DMS53 treated with DMSO at 0.1 percent for 48 hours (cell line): ENCODE measurements around the gene OXTR.

Experiments
- DNase-seq: peaks from one replicate; lab custom pipeline; 2025; ENCODE audit not compliant: unreplicated experiment; lab: John Stamatoyannopoulos, UW

OXTR gene

GRCh38 chr3:8769088-8769822 is at the start of gene OXTR:
Gene OXTR (minus strand): TSS chr3:8769613. CDS start chr3:8768187, 1,426 bp downstream.
- no peak for DNase-seq

- DNase-seq, result no peak
Observed at GRCh38 chr3:8817486-8817885, 48.1 kb upstream of the OXTR start.

- DNase-seq, result no peak
Observed at GRCh38 chr3:8816106-8816505, 46.7 kb upstream of the OXTR start.

DNA sequence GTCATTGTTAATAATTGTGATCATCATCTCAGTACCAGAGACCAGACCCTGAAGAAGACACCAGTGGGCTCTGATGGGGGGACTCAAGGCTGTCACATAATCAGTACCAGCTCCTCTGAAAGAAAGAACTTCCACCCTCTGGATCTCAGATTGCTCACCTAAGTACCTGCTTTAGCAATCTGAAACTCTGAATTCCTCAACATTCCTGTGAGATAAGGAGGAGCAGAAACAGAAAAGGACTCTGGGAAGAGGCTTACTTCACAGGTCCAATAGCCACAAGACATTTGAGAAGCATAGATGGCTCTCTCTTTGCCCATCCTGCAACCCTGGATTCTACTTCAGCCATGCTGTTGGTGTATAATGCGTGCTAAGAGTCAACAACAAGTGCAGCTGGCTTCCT is 44.0 kb upstream of the OXTR start:
- DNase-seq, result no peak

DNA sequence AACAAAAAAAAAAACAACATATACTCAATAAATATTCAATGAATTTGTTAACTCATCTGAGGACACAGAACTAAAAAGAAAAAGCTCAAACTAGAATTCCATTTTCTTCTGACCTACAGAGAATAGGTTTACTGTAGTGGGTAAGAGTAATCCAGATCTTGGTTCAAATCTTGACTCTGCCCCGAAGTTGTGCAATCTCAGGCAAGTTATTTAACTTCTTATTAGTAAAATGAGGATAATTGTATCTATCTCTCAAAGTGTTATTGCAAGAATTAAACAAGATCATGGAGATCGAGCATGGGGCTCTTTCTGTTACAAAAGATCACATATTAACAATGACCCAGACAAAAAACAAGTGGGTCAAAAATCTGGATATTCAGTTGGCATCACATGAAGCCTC is 41.1 kb upstream of the OXTR start:
- DNase-seq, result no peak

GRCh38 chr3:8805774-8806173 is 36.4 kb upstream of the OXTR start:
- DNase-seq, result no peak

GRCh38 chr3:8802256-8802655 is 32.8 kb upstream of the OXTR start:
- DNase-seq, result no peak

GRCh38 chr3:8800016-8800415 is 30.6 kb upstream of the OXTR start:
- no peak for DNase-seq

DNA sequence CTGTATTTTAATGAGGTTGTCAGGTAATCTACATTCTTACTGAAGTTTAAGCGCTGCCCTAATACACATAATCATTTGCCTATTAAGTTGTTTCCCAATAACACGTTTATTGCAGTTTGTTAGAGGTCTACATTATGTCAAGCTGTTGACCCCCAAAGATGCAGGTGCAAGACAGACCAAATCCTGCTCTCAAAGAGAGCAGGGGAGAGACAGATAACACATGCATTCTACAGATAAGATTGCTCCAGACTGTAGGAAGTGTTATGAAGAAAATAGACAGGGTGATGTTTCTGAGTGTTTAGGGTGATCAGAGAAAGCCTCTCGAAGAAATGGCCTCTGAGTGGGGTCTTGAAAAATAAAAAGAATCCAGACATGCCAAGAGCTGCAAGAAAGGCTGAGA is 24.8 kb upstream of the OXTR start:
- no peak for DNase-seq

GRCh38 chr3:8793242-8793641 is 23.8 kb upstream of the OXTR start:
- no peak for DNase-seq

GRCh38 chr3:8790529-8790928 is 21.1 kb upstream of the OXTR start:
- DNase-seq, result no peak

DNA sequence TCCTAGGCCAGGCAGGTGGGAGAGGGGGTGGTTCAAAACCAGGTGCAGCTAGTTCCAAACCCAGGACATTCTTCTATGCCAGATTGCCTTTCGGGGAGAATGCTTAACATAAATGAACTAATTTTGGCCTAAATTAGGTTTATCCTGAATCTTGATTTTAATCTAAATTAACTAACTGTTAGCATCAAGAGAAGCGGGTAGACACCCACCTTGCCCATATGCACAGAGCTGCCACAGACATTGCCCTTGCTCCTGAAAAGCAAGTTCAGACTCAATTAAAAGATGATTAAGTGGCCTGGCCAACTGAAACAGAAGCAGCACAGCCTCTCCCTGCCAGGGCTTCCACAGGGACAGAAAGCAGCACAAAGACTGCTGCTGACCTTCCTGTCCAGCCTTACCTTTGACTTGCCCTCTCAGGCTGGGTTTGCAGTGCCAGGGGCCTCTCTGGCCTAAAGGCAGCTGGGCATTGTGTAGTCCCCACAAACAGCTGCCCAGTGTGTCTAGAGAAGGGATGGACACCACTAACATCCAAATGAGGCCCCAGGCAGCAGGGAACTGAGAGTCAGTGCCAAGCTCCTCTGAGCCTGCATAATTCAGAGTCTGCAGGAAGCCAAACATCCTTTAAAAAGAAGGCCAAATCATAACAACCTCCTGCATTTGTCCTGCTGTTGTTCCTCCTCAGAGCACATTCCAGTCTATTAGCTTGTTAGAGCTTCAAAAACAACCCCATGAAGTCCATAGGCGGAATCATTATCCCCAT is 15.4 kb upstream of the OXTR start:
- no peak for DNase-seq

GRCh38 chr3:8780279-8780678 is 10.9 kb upstream of the OXTR start:
- DNase-seq, result no peak

DNA sequence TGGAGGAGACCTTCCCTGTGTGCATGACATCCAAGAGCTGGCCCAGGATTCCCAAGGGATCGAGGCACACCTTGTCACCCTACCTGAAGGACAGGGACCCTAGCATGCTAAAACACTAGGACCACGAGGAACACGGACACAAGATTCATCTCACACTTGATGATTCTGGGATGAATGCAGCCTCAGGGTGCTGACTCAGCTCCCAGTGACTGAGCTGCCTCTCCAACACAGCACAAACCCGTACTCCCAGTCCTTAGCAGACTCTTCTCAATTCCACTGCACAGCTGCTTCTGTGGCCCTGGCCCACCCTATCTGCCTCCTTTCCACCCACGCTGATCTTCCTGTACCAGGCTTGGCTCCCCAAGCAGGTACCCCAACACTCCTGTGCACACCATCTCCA is 9.1 kb upstream of the OXTR start:
- DNase-seq, result no peak

DNA sequence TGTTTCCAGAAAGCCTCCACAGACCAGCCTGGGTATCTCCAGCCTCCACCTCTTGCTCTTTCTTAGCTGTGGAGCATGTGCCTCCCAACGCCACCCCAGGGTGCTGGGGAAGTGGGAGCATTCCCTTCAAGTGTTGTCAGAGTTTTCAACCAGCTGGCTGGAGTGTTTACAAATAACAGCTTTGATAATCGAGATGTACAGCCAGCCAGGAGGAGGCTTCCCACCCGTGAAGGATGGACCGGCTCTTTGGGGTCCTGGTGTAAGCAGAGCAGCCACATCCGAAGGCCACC is 8.5 kb upstream of the OXTR start:
- no peak for DNase-seq

- DNase-seq, result no peak
Observed at GRCh38 chr3:8777201-8777977, 8.0 kb upstream of the OXTR start.

GRCh38 chr3:8776406-8776805 is 7.0 kb upstream of the OXTR start:
- no peak for DNase-seq

GRCh38 chr3:8775602-8776001 is 6.2 kb upstream of the OXTR start:
- DNase-seq, result no peak

DNA sequence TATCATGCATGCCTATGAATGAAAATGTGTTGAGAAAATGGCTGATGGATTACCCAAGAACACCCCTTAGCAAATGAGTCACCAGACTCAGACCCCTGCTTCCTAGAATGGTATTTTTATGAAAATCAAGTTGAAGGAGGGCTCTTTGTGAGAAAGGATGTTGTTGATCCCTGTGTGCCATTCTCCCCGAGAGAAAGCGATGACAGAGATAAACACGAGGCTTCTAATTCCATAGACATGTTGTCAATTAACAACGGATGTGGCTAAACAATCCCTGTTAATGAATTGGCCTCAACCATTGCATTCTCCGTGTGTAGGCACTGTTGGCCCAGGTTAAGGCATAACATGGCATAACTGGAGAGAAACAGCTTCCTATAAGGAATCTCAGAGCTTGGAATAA is 5.8 kb upstream of the OXTR start:
- DNase-seq, result no peak

GRCh38 chr3:8773941-8774542 is 4.6 kb upstream of the OXTR start:
- no peak for DNase-seq

- no peak for DNase-seq
Observed at GRCh38 chr3:8768364-8769087, 887 bp downstream of the OXTR start.
